ENCODE data around the gene DIP2B.

GRCh38 chr12:50524621-50525020 is 19.8 kb downstream of the DIP2B start:
- TF ChIP-seq POLR2AphosphoS5 (IDR thresholded peaks at IDR 0.05; ENCODE audit: borderline replicate concordance, low read depth, low read length) (no peak), EZH2 (IDR thresholded peaks at IDR 0.05) (no peak), FOXP2 (optimal IDR thresholded peaks at IDR 0.05; ENCODE audit: control extremely low read depth, extremely low read length, insufficient read depth) (no peak)
